NCI-H146 (cell line): Measurements from ENCODE around the gene SIK1.
"Not testable (repeated sequence)": the region's sequence is repeated elsewhere in the genome, so short reads cannot be mapped to it uniquely, and the experiment has no call there.

ENCODE experiments used
- DNase-seq: peaks from one replicate; lab custom pipeline; 2025; lab: John Stamatoyannopoulos, UW

Gene SIK1

GRCh38 chr21:43396788-43397438 lies 30.0 kb downstream of the SIK1 start:
- not testable (repeated sequence) for DNase-seq

GRCh38 chr21:43383351-43383750 lies 43.6 kb downstream of the SIK1 start:
- not testable (repeated sequence) for DNase-seq

GRCh38 chr21:43382902-43383301 lies 44.0 kb downstream of the SIK1 start:
- peak; percentile 42 for DNase-seq

GRCh38 chr21:43380852-43381533 lies 45.9 kb downstream of the SIK1 start:
- not testable (repeated sequence) for DNase-seq

GRCh38 chr21:43380337-43380736 lies 46.6 kb downstream of the SIK1 start:
- not testable (repeated sequence) for DNase-seq

- not testable (repeated sequence) for DNase-seq
Measured at GRCh38 chr21:43379626-43380122, 47.3 kb downstream of the SIK1 start.

- DNase-seq: no peak
Measured at GRCh38 chr21:43376478-43376882, 50.5 kb downstream of the SIK1 start.

- no peak for DNase-seq
Measured at GRCh38 chr21:43375837-43376477, 51.0 kb downstream of the SIK1 start.

GRCh38 chr21:43375006-43375836 lies 51.7 kb downstream of the SIK1 start:
- DNase-seq: no peak

GRCh38 chr21:43374228-43374885 lies 52.6 kb downstream of the SIK1 start:
- DNase-seq: no peak

GRCh38 chr21:43373362-43374227 lies 53.3 kb downstream of the SIK1 start:
- no peak for DNase-seq

GRCh38 chr21:43372663-43373361 lies 54.1 kb downstream of the SIK1 start:
- no peak for DNase-seq

GRCh38 chr21:43371786-43372185 lies 55.1 kb downstream of the SIK1 start:
- DNase-seq: no peak

GRCh38 chr21:43370888-43371570 lies 55.9 kb downstream of the SIK1 start:
- no peak for DNase-seq

GRCh38 chr21:43370091-43370658 lies 56.8 kb downstream of the SIK1 start:
- no peak for DNase-seq

GRCh38 chr21:43369596-43370090 lies 57.3 kb downstream of the SIK1 start:
- DNase-seq: no peak

- DNase-seq: no peak
Measured at GRCh38 chr21:43369124-43369523, 57.8 kb downstream of the SIK1 start.

GRCh38 chr21:43368685-43369084 lies 58.2 kb downstream of the SIK1 start:
- DNase-seq: no peak

GRCh38 chr21:43367859-43368258 lies 59.1 kb downstream of the SIK1 start:
- DNase-seq: no peak
